GM19099 (cell line): ENCODE data around the gene ESR2.
A peak's percentile ranks its signal among the peaks of the same experiment; 100 is the strongest.

Experiments used
- POLR2A ChIP-seq: IDR thresholded peaks from 3 replicates; pipeline ENCODE4 v1.6.1; 2011; ENCODE audit warnings: low read depth; ENCODE audit not compliant: insufficient read length; ENCODE audit errors: extremely low read depth

Gene ESR2

DNA sequence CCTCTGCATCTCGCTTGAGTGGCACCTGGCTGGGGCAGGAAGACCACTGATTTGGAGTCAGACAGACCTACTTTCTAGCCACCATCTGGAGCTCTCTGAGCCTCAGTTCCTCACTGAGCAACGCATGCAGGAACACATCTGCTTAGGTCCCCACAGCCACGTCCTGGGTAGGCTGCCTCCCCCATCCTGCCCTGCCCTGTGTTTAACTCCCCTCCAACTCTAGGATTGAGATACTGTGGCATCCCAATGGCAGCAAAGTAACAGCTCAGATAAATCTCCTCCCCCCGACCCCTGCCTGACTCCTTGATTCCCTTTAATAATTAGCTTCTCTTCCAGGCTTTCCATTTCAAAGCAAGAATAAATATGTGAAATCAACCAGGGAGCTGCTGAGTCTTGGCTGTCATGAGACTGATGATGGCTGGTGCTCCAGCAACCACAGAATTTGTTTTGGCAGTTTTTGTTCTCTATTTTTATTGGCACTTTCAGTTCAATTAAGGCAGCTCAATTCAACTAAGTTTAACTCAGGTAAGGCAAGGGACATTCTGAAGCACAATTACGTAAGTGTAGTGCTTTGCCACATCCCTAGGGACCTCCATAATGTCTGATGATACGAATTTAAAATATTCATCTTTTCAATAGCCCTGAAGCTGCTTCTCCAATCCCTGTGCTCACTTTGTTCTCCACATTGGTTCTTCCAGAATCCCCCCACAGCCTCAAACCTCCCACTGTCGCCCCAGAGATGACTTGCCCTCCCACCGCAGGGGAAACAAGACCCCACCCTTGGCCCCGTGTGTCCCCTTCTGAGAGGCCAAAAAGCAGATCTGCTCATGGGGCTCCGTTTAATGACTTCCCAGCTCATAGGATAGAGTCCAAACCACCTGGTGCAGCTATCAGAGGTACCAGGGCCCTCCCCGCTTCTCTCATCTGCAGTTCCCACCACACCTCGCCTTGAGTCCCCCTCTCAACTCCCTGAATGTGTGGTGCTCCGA, 58.2 kb downstream of the ESR2 start:
- TF ChIP-seq POLR2A = peak; percentile 49

DNA sequence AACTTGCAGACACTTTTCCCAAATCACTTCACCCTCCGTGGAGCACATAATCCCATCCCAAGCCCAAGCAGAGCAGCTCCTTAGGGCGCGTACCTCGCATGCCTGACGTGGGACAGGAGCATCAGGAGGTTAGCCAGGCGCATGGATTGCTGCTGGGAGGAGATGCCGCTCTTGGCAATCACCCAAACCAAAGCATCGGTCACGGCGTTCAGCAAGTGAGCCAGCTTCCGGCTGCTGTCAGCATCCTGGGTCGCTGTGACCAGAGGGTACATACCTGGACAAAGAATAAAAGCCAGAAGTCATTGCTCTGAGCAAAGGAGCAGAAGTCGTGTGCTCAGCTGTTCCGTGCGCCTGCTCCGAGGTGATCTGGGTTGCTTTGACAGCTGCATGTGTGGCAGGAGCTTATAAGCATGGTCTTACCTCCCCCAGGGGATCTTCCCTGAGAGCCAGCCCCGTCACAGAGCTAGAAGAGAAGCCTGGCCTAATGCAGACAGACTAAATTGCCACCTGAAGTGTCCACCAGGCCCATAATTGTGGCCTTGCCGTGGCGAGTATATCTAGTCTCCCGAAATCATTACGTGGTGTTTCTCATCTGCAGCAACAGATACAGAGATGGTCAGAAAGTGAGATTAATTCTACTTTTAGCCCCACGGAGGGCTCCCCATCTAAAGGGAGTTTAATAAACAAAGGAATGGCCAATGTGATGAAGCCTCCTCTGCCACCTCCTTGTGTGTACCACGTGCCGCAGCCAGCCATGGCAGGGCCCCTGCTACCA, 59.1 kb downstream of the ESR2 start:
- TF ChIP-seq POLR2A = no peak

- no peak for TF ChIP-seq POLR2A
Observed at GRCh38 chr14:64233531-64234190, 60.5 kb downstream of the ESR2 start.

DNA sequence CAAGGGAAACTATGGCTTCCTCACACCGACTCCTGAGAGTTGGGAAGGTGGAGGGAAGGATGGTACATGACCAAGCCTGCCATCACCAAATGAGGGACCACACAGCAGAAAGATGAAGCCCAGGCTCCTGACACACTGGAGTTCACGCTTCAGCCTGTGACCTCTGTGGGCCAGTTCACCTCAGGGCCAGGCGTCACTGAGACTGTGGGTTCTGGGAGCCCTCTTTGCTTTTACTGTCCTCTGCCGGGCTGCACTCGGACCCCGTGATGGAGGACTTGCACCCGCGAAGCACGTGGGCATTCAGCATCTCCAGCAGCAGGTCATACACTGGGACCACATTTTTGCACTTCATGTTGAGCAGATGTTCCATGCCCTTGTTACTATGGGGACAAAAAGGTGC, 61.2 kb downstream of the ESR2 start:
- no peak for TF ChIP-seq POLR2A

- no peak for TF ChIP-seq POLR2A
Observed at GRCh38 chr14:64232095-64232838, 61.9 kb downstream of the ESR2 start.

GRCh38 chr14:64229489-64229888, 64.7 kb downstream of the ESR2 start:
- no peak for TF ChIP-seq POLR2A

- TF ChIP-seq POLR2A = no peak
Observed at GRCh38 chr14:64227856-64228255, 66.3 kb downstream of the ESR2 start.

DNA sequence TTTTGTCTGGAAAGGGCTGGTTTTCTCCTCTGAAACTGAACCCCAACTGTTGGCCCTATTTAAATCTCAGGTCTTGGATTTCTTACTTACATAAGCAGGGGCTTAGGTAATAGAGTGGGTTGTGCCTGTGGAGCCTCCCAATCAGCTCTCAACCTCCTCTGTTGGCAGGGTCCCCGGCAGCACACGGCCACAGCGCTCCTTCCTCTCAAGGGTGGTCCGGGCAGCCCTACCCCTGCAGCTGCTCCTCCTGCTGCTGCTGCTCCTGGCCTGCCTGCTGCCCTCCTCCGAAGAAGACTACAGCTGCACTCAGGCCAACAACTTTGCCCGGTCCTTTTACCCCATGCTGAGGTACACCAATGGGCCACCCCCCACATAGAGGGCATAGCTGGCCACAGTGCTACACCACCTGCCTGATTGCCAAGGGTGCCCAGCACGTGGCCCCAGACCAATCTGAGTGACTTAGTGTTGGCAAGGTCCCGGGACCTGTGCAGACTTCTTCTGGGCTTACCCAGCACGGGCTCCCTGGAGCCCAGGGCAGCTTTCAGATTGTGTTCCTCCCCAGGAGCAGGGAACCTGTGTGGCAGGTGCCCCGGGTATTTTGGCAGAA, 68.9 kb downstream of the ESR2 start:
- TF ChIP-seq POLR2A = no peak

GRCh38 chr14:64221391-64222003, 72.7 kb downstream of the ESR2 start:
- no peak for TF ChIP-seq POLR2A

DNA sequence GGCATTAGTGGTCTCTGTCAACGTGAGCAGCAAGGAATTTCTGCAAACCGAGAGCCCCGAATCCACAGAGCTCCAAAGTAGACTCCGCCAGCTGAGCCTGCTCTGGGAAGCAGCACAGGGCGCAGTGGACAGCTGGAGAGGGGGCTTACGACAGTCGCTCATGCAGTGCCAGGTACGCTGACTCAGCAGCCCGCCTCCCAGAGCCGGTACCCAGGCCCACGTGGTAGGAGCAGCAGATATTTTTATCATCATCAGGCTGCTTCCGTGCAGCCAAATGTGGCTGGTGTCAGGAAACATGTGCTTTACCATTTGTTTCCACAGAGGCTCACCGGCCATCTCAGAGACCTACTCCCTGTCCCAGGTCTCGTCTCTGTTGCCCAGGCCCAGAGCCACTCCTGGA, 73.7 kb downstream of the ESR2 start:
- TF ChIP-seq POLR2A = no peak

DNA sequence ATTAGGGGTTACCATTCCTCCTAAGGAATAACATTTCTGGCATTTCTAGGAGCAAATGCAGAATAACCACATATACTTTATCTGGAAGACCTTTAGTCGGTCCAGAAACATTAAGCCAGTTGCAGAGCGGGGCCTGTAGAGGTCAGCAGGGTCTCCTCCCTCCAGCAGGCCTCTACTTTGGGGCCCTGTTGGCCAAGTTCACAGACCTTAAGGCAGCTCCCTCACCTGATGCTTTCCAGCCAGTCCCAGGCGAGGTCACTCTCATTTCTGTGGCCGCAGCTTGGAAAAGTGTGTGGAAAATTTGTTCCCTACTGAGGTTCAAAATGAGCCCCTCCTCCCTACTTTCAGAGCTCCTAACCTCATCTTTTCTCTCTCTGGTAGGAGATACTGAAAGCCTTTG, 74.1 kb downstream of the ESR2 start:
- TF ChIP-seq POLR2A = no peak

DNA sequence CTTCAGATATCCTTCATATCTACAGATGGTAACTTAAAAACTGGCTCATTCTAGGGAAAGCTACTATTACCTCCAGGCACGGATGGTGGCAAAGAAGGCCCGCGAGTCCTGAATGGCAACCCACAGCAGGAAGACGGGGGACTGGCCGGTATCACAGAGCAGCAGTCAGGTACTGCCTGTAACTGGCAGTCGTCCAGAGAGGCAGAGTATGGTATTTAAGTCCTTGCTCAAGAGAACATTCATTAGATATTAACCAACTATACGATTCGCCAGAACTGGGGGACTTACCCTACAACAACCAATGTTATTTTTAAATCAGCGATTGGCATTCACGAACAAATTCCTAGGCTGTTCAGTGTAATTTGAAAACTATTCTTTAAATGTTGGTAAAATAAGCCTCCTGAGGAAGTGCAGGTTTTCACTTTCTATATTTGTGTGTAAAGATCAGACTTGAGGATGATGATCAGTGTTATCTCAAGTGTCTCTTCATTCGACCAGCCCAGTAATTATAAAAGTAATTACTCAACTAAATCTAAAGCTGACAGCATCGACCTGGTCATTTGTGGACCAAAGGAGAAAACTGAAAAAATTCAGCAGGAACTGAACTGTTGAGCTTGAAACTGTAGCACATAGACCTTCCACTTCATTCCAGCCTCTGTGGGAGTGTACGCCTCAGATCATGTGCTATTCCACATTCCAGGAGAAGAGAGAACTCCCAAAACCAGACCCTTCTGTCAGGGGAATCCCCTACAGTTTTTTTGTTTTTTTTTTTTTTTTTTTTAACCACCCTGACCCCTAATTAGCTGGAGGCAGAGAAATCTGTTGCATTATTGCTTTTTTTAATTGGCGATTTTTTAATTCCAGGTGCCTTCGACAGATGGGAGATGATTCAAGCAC, 75.6 kb downstream of the ESR2 start:
- no peak for TF ChIP-seq POLR2A

DNA sequence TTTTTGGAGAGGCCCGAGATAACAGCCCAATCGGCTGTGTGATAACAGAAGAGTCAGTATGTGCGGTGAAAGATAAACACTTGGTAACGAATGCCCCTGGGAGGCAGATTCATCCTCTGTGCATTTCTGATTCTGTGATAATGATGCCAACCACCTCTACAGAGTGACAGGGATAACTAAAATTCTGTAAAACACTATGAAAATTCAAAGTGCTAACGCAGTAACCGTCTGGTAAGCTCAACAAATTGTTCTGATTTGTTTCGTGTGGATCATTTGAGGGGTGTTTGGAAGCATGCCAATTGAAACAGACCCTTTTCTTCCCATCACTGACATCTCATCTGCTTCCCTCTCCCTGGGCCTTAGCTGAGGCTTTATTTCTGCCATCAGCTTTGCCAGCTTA, 76.3 kb downstream of the ESR2 start:
- no peak for TF ChIP-seq POLR2A
